ENCODE data around the gene HOXB9.
A peak's percentile ranks its signal among the peaks of the same experiment; 100 is the strongest.

Gene HOXB9

GRCh38 chr17:48619826-48620449, 6.2 kb downstream of the HOXB9 start:
- Histone ChIP-seq H3K9me3 (replicated peaks; ENCODE audit: low read length) (no peaks in the 10 kb centered on the region), H3K4me3 (ENCODE audit: low read length) (no peak overlapping the region), H3K4me1 (ENCODE audit: control insufficient read depth, insufficient read depth, low read length) (peaks cover 10% of the 10 kb centered on the region), H3K4me2 (ENCODE audit: low read length) (no peak overlapping the region), H3K9ac (ENCODE audit: low read depth, low read length) (no peak overlapping the region), H3K27me3 (ENCODE audit: control insufficient read depth, insufficient read depth, low read length) (peaks cover 98% of the 10 kb centered on the region), H3K36me3 (ENCODE audit: insufficient read depth, low read length) (no peaks in the 10 kb centered on the region)

- peak overlapping the region; percentile 65 for H3K4me2 ChIP-seq (ENCODE audit: low read length)
- H3K9me3 ChIP-seq (replicated peaks; ENCODE audit: low read length) = no peaks in the 10 kb centered on the region
- H3K4me1 ChIP-seq (ENCODE audit: control insufficient read depth, insufficient read depth, low read length) = peaks cover 19% of the 10 kb centered on the region
- no peak overlapping the region for H3K9ac ChIP-seq (ENCODE audit: low read depth, low read length)
- peaks cover 95% of the 10 kb centered on the region for H3K27me3 ChIP-seq (ENCODE audit: control insufficient read depth, insufficient read depth, low read length)
- peak overlapping the region; percentile 37 for H3K4me3 ChIP-seq (ENCODE audit: low read length)
- H3K36me3 ChIP-seq (ENCODE audit: insufficient read depth, low read length) = no peaks in the 10 kb centered on the region
These were observed 7.8 kb downstream of the HOXB9 start for GRCh38 chr17:48618256-48618896.

- H3K27me3 ChIP-seq (ENCODE audit: control insufficient read depth, insufficient read depth, low read length) = peaks cover 87% of the 10 kb centered on the region
- H3K9ac ChIP-seq (ENCODE audit: low read depth, low read length) = no peak overlapping the region
- no peaks in the 10 kb centered on the region for H3K36me3 ChIP-seq (ENCODE audit: insufficient read depth, low read length)
- H3K4me3 ChIP-seq (ENCODE audit: low read length) = no peak overlapping the region
- peak overlapping the region; percentile 34 for H3K4me2 ChIP-seq (ENCODE audit: low read length)
- peaks cover 19% of the 10 kb centered on the region for H3K4me1 ChIP-seq (ENCODE audit: control insufficient read depth, insufficient read depth, low read length)
- H3K9me3 ChIP-seq (replicated peaks; ENCODE audit: low read length) = no peaks in the 10 kb centered on the region
These were observed 8.5 kb downstream of the HOXB9 start for GRCh38 chr17:48617471-48618255.

- Histone ChIP-seq H3K4me1 (ENCODE audit: control insufficient read depth, insufficient read depth, low read length) (peaks cover 21% of the 10 kb centered on the region), H3K4me3 (ENCODE audit: low read length) (no peak overlapping the region), H3K27me3 (ENCODE audit: control insufficient read depth, insufficient read depth, low read length) (peaks cover 80% of the 10 kb centered on the region)
These were observed 9.3 kb downstream of the HOXB9 start for GRCh38 chr17:48616717-48617470.

GRCh38 chr17:48615963-48616716, 10.0 kb downstream of the HOXB9 start:
- Histone ChIP-seq H3K9ac (ENCODE audit: low read depth, low read length) (no peak overlapping the region), H3K4me2 (ENCODE audit: low read length) (no peak overlapping the region), H3K27me3 (ENCODE audit: control insufficient read depth, insufficient read depth, low read length) (peaks cover 72% of the 10 kb centered on the region), H3K36me3 (ENCODE audit: insufficient read depth, low read length) (no peaks in the 10 kb centered on the region), H3K9me3 (replicated peaks; ENCODE audit: low read length) (no peaks in the 10 kb centered on the region), H3K4me1 (ENCODE audit: control insufficient read depth, insufficient read depth, low read length) (peaks cover 28% of the 10 kb centered on the region), H3K4me3 (ENCODE audit: low read length) (no peak overlapping the region)

More at GRCh38 chr17:48616717-48617470, 9.3 kb downstream of the HOXB9 start:
- no peak overlapping the region for H3K9ac ChIP-seq (ENCODE audit: low read depth, low read length)
- no peaks in the 10 kb centered on the region for H3K9me3 ChIP-seq (replicated peaks; ENCODE audit: low read length)
- peak overlapping the region; percentile 34 for H3K4me2 ChIP-seq (ENCODE audit: low read length)
- no peaks in the 10 kb centered on the region for H3K36me3 ChIP-seq (ENCODE audit: insufficient read depth, low read length)

GRCh38 chr17:48615047-48615962, 10.9 kb downstream of the HOXB9 start, which contains the start of gene HOXB8:
Gene HOXB8 (minus strand): TSS chr17:48615292. CDS start chr17:48614704, 588 bp downstream.
- peaks cover 65% of the 10 kb centered on the region for H3K27me3 ChIP-seq (ENCODE audit: control insufficient read depth, insufficient read depth, low read length)
- peak within 1 kb of the TSS; percentile 56 for H3K4me2 ChIP-seq (ENCODE audit: low read length)
- H3K9ac ChIP-seq (ENCODE audit: low read depth, low read length) = no peak within 1 kb of the TSS
- no peaks in the 10 kb centered on the region for H3K9me3 ChIP-seq (replicated peaks; ENCODE audit: low read length)
- peaks cover 28% of the 10 kb centered on the region for H3K4me1 ChIP-seq (ENCODE audit: control insufficient read depth, insufficient read depth, low read length)
- H3K36me3 ChIP-seq (ENCODE audit: insufficient read depth, low read length) = no peaks in the 10 kb centered on the region
- H3K4me3 ChIP-seq (ENCODE audit: low read length) = peak within 1 kb of the TSS; percentile 34

- peaks cover 52% of the 10 kb centered on the region for H3K27me3 ChIP-seq (ENCODE audit: control insufficient read depth, insufficient read depth, low read length)
- H3K9ac ChIP-seq (ENCODE audit: low read depth, low read length) = no peak overlapping the region
- no peaks in the 10 kb centered on the region for H3K36me3 ChIP-seq (ENCODE audit: insufficient read depth, low read length)
- H3K9me3 ChIP-seq (replicated peaks; ENCODE audit: low read length) = no peaks in the 10 kb centered on the region
- H3K4me2 ChIP-seq (ENCODE audit: low read length) = peak overlapping the region; percentile 56
- H3K4me3 ChIP-seq (ENCODE audit: low read length) = peak overlapping the region; percentile 34
- peaks cover 31% of the 10 kb centered on the region for H3K4me1 ChIP-seq (ENCODE audit: control insufficient read depth, insufficient read depth, low read length)
These were observed 12.1 kb downstream of the HOXB9 start for GRCh38 chr17:48613862-48614694.

GRCh38 chr17:48612854-48613691, 13.1 kb downstream of the HOXB9 start:
- Histone ChIP-seq H3K4me1 (ENCODE audit: control insufficient read depth, insufficient read depth, low read length) (peaks cover 27% of the 10 kb centered on the region), H3K27me3 (ENCODE audit: control insufficient read depth, insufficient read depth, low read length) (peaks cover 44% of the 10 kb centered on the region), H3K36me3 (ENCODE audit: insufficient read depth, low read length) (no peaks in the 10 kb centered on the region), H3K4me2 (ENCODE audit: low read length) (peak overlapping the region; percentile 99), H3K4me3 (ENCODE audit: low read length) (peak overlapping the region; percentile 71), H3K9me3 (replicated peaks; ENCODE audit: low read length) (no peaks in the 10 kb centered on the region), H3K9ac (ENCODE audit: low read depth, low read length) (peak overlapping the region; percentile 68)

GRCh38 chr17:48612456-48612853, 13.7 kb downstream of the HOXB9 start:
- peaks cover 37% of the 10 kb centered on the region for H3K27me3 ChIP-seq (ENCODE audit: control insufficient read depth, insufficient read depth, low read length)
- peak overlapping the region; percentile 99 for H3K4me2 ChIP-seq (ENCODE audit: low read length)
- H3K9me3 ChIP-seq (replicated peaks; ENCODE audit: low read length) = no peaks in the 10 kb centered on the region
- peak overlapping the region; percentile 71 for H3K4me3 ChIP-seq (ENCODE audit: low read length)
- H3K4me1 ChIP-seq (ENCODE audit: control insufficient read depth, insufficient read depth, low read length) = peaks cover 26% of the 10 kb centered on the region
- H3K9ac ChIP-seq (ENCODE audit: low read depth, low read length) = peak overlapping the region; percentile 68
- H3K36me3 ChIP-seq (ENCODE audit: insufficient read depth, low read length) = no peaks in the 10 kb centered on the region

Data from skeletal muscle satellite cell (primary cell).